Keratinocyte (primary cell): Measurements from ENCODE around the gene AKAIN1. TPM values are rescaled to one million over a fixed set of nuclear protein-coding genes. Genes with fewer than 3 reads are reported as not detected.

Experiments used
- DNase-seq: peaks from one replicate; pipeline ENCODE4 v3.0.0-alpha.2; 2011; ENCODE audit warnings: low read depth, missing footprints, low spot score
- FAIRE-seq: peaks from 2 replicates; lab custom pipeline; 2011; peaks lifted over from hg19 to GRCh38; lab: Jason Lieb, UNC
- H2AFZ ChIP-seq: 2 replicates; pipeline ENCODE4 v1.6.0; 2012; ENCODE audit warnings: low read length, control low read depth, inconsistent platforms; ENCODE audit not compliant: control insufficient read depth
- H3K27ac ChIP-seq: 2 replicates; pipeline ENCODE4 v1.5.1; 2011; ENCODE audit warnings: low read length; ENCODE audit not compliant: control insufficient read depth, insufficient read depth
- H3K27me3 ChIP-seq: 3 replicates; pipeline ENCODE4 v1.6.0; 2011; ENCODE audit warnings: low read length; ENCODE audit not compliant: control insufficient read depth, insufficient read depth; ENCODE audit errors: extremely low read depth
- H3K36me3 ChIP-seq, 2 experiments: 2 replicates in 1 of 2; 3 replicates in 1 of 2; pipeline ENCODE4 v1.5.1; 2011; ENCODE audit warnings: low read length in 2 of 2, mild to moderate bottlenecking in 1 of 2; ENCODE audit not compliant: control insufficient read depth in 2 of 2, insufficient read depth in 2 of 2; ENCODE audit errors: extremely low read depth in 1 of 2
- H3K4me1 ChIP-seq: 3 replicates; pipeline ENCODE4 v1.5.1; 2011; ENCODE audit warnings: low read length; ENCODE audit not compliant: control insufficient read depth, insufficient read depth; ENCODE audit errors: extremely low read depth
- H3K4me2 ChIP-seq: 3 replicates; pipeline ENCODE4 v1.6.0; 2011; ENCODE audit warnings: low read depth, low read length; ENCODE audit not compliant: control insufficient read depth, insufficient read depth; ENCODE audit errors: extremely low read depth
- H3K4me3 ChIP-seq, 3 experiments: fragments of 200-600 bp in 1 of 3; sonication (generic) in 1 of 3; 2 replicates in 2 of 3; 3 replicates in 1 of 3; pipeline ENCODE4 v1.5.1; 2011 to 2016; ENCODE audit warnings: low read length in 3 of 3, mild to moderate bottlenecking in 3 of 3, control low read depth in 2 of 3, inconsistent platforms in 1 of 3, low read depth in 1 of 3, mixed read lengths in 1 of 3, mixed run types in 1 of 3, moderate library complexity in 1 of 3; ENCODE audit not compliant: control insufficient read depth in 2 of 3, insufficient read depth in 2 of 3; ENCODE audit errors: extremely low read depth in 1 of 3
- H3K79me2 ChIP-seq: 2 replicates; pipeline ENCODE4 v1.6.0; 2012; ENCODE audit warnings: low read length; ENCODE audit not compliant: control insufficient read depth, insufficient read depth
- H3K9ac ChIP-seq: 3 replicates; pipeline ENCODE4 v1.6.0; 2011; ENCODE audit warnings: low read length; ENCODE audit not compliant: control insufficient read depth, insufficient read depth; ENCODE audit errors: extremely low read depth
- H3K9me1 ChIP-seq: 3 replicates; pipeline ENCODE4 v1.6.0; 2011; ENCODE audit warnings: low read length; ENCODE audit not compliant: control insufficient read depth, insufficient read depth; ENCODE audit errors: extremely low read depth
- H3K9me3 ChIP-seq: 2 replicates; pipeline ENCODE4 v1.5.1; 2012; ENCODE audit warnings: low read depth, low read length; ENCODE audit not compliant: control insufficient read depth
- H4K20me1 ChIP-seq: 3 replicates; pipeline ENCODE4 v1.6.0; 2011; ENCODE audit warnings: low read length; ENCODE audit not compliant: control insufficient read depth, insufficient read depth; ENCODE audit errors: extremely low read depth
- CTCF ChIP-seq, 3 experiments: IDR thresholded peaks in 1 of 3; conservative IDR thresholded peaks in 1 of 3; optimal IDR thresholded peaks in 1 of 3; 2 replicates in 2 of 3; 3 replicates in 1 of 3; pipeline versions ENCODE3 to v1.5.1; 2011; ENCODE audit warnings: low read length in 3 of 3, mild to moderate bottlenecking in 3 of 3, moderate library complexity in 2 of 3, control low read depth in 1 of 3, inconsistent platforms in 1 of 3; ENCODE audit not compliant: insufficient read depth in 2 of 3; ENCODE audit errors: extremely low read depth in 1 of 3
- EZH2 ChIP-seq: IDR thresholded peaks from one replicate; pipeline ENCODE4 v1.6.1; 2012; ENCODE audit warnings: inconsistent platforms, mild to moderate bottlenecking, low read length, moderate library complexity
- dilution Hi-C: fragments of 300-500 bp; cut with MboI; formaldehyde crosslinking; loops from one replicate; pipeline ENCODE4 v1.7.0; 2020; ENCODE audit warnings: low sequenced_read_pairs; ENCODE audit not compliant: extremely low pct_ligation_motif_present
- polyA plus RNA-seq, 5 experiments: library from polyadenylated mRNA; depleted of rRNA in 3 of 5; stranded (reverse) in 3 of 5; stranded (forward) in 1 of 5; unstranded in 1 of 5; fragments of >200 nt; gene quantifications; 1 replicate in 1 of 5; 2 replicates in 3 of 5; 3 replicates in 1 of 5; pipeline versions ENCODE4 v1.2.1 to v1.2.3, GENCODE V29; 2011 to 2012; ENCODE audit warnings: missing spikeins in 2 of 5, low read depth in 1 of 5, low replicate concordance in 1 of 5

Gene AKAIN1
- polyA plus RNA-seq, 1 donor (not counting 4 experiments of a cell fraction or from before 2014, with no cell fraction given) = not detected

GRCh38 chr18:5097116-5097703 lies 99.8 kb downstream of the AKAIN1 start:
- TF ChIP-seq CTCF (optimal IDR thresholded peaks at IDR 0.05 in 1 of 3, IDR thresholded peaks at IDR 0.05 in 1 of 3, conservative IDR thresholded peaks at IDR 0.05 in 1 of 3; ENCODE audit: extremely low read depth in 1 of 3, insufficient read depth in 2 of 3, low read length in 3 of 3) (no peak), EZH2 (no peak)
- Histone ChIP-seq H3K4me1 (no peaks in the 10 kb centered on the region), H3K9me1 (no peaks in the 10 kb centered on the region), H3K4me3 (no peak overlapping the region), H3K4me2 (no peak overlapping the region), H3K9ac (no peak overlapping the region), H3K9me3 (no peaks in the 10 kb centered on the region), H3K27me3 (no peaks in the 10 kb centered on the region), H2AFZ (no peak overlapping the region), H3K79me2 (no peaks in the 10 kb centered on the region), H3K36me3 (no peaks in the 10 kb centered on the region), H4K20me1 (no peaks in the 10 kb centered on the region), H3K27ac (no peak overlapping the region)
- no peak for DNase-seq
- dilution Hi-C loops = no loop called here
- no peak for FAIRE-seq

GRCh38 chr18:5095239-5095638 lies 101.8 kb downstream of the AKAIN1 start:
- Histone ChIP-seq H3K9me3 (no peaks in the 10 kb centered on the region), H3K27me3 (no peaks in the 10 kb centered on the region), H3K9me1 (no peaks in the 10 kb centered on the region), H3K4me1 (no peaks in the 10 kb centered on the region), H3K36me3 (no peaks in the 10 kb centered on the region), H3K27ac (no peak overlapping the region), H3K79me2 (no peaks in the 10 kb centered on the region), H2AFZ (no peak overlapping the region), H3K4me2 (no peak overlapping the region), H3K4me3 (no peak overlapping the region), H3K9ac (no peak overlapping the region), H4K20me1 (no peaks in the 10 kb centered on the region)
- dilution Hi-C loops = no loop called here
- no peak for TF ChIP-seq EZH2
- TF ChIP-seq CTCF (optimal IDR thresholded peaks at IDR 0.05 in 1 of 3, IDR thresholded peaks at IDR 0.05 in 1 of 3, conservative IDR thresholded peaks at IDR 0.05 in 1 of 3; ENCODE audit: extremely low read depth in 1 of 3, insufficient read depth in 2 of 3, low read length in 3 of 3) = no peak
- FAIRE-seq = no peak
- DNase-seq = no peak
